ENCODE results near the gene INSYN2B. TPM values are rescaled to one million over a fixed set of nuclear protein-coding genes. Genes with fewer than 3 reads are reported as not detected.
A peak's percentile ranks its signal among the peaks of the same experiment; 100 is the strongest.

The INSYN2B gene
- total and polyA plus RNA-seq, 4 donors = 0.10 to 0.63 (median 0.12) TPM; not detected in 1

- H3K4me3 ChIP-seq = no peak overlapping the region
- 53 to 62% methylated on average over 8 of the region's 8 CpGs for WGBS, 2 donors
- TF ChIP-seq CTCF (IDR thresholded peaks at IDR 0.05; ENCODE audit: control extremely low read depth, extremely low read depth) = no peak
- no peaks in the 10 kb centered on the region for H3K36me3 ChIP-seq (ENCODE audit: control insufficient read depth in 4 of 4, insufficient read depth in 4 of 4, low read length in 4 of 4)
- peaks cover 0 to 9% (median 3%) of the 10 kb centered on the region in 5 donors for H3K4me1 ChIP-seq (ENCODE audit: control insufficient read depth in 5 of 5, insufficient read depth in 5 of 5, low read length in 5 of 5)
- ATAC-seq (ENCODE audit: insufficient read depth, low FRiP score) (no peak), DNase-seq (peak in 2 of 3 donors; percentile 48 to 57)
- no peak overlapping the region for H3K9ac ChIP-seq (ENCODE audit: insufficient read depth in 1 of 2, low read length in 2 of 2)
- peaks cover 0 to 1% (median 0%) of the 10 kb centered on the region in 4 donors for H3K9me3 ChIP-seq (ENCODE audit: control insufficient read depth in 4 of 4, insufficient read depth in 3 of 4, low read length in 3 of 4)
- no peak overlapping the region for H3K27ac ChIP-seq (ENCODE audit: low read depth in 1 of 2, low read length in 1 of 2)
- no peaks in the 10 kb centered on the region for H3K27me3 ChIP-seq (ENCODE audit: control insufficient read depth in 3 of 3, insufficient read depth in 3 of 3, low read length in 2 of 3)
These were observed 9.2 kb downstream of the INSYN2B start for GRCh38 chr5:169970911-169971765.

GRCh38 chr5:169970339-169970738, 10.0 kb downstream of the INSYN2B start:
- ATAC-seq (ENCODE audit: insufficient read depth, low FRiP score) (no peak), DNase-seq (no peak)
- Histone ChIP-seq H3K4me3 (no peak overlapping the region), H3K36me3 (ENCODE audit: control insufficient read depth in 4 of 4, insufficient read depth in 4 of 4, low read length in 4 of 4) (no peaks in the 10 kb centered on the region), H3K9me3 (ENCODE audit: control insufficient read depth in 4 of 4, insufficient read depth in 3 of 4, low read length in 3 of 4) (peaks cover 0 to 1% (median 0%) of the 10 kb centered on the region in 4 donors), H3K27ac (ENCODE audit: low read depth in 1 of 2, low read length in 1 of 2) (no peak overlapping the region), H3K27me3 (ENCODE audit: control insufficient read depth in 3 of 3, insufficient read depth in 3 of 3, low read length in 2 of 3) (no peaks in the 10 kb centered on the region), H3K4me1 (ENCODE audit: control insufficient read depth in 5 of 5, insufficient read depth in 5 of 5, low read length in 5 of 5) (peaks cover 0 to 9% (median 3%) of the 10 kb centered on the region in 5 donors), H3K9ac (ENCODE audit: insufficient read depth in 1 of 2, low read length in 2 of 2) (no peak overlapping the region)
- no peak for TF ChIP-seq CTCF (IDR thresholded peaks at IDR 0.05; ENCODE audit: control extremely low read depth, extremely low read depth)

GRCh38 chr5:169964246-169964645, 16.0 kb downstream of the INSYN2B start:
- Histone ChIP-seq H3K27me3 (ENCODE audit: control insufficient read depth in 3 of 3, insufficient read depth in 3 of 3, low read length in 2 of 3) (no peaks in the 10 kb centered on the region), H3K4me1 (ENCODE audit: control insufficient read depth in 5 of 5, insufficient read depth in 5 of 5, low read length in 5 of 5) (no peaks in the 10 kb centered on the region), H3K27ac (ENCODE audit: low read depth in 1 of 2, low read length in 1 of 2) (no peak overlapping the region), H3K9me3 (ENCODE audit: control insufficient read depth in 4 of 4, insufficient read depth in 3 of 4, low read length in 3 of 4) (no peaks in the 10 kb centered on the region), H3K9ac (ENCODE audit: insufficient read depth in 1 of 2, low read length in 2 of 2) (no peak overlapping the region), H3K4me3 (no peak overlapping the region), H3K36me3 (ENCODE audit: control insufficient read depth in 4 of 4, insufficient read depth in 4 of 4, low read length in 4 of 4) (no peaks in the 10 kb centered on the region)
- ATAC-seq (ENCODE audit: insufficient read depth, low FRiP score) (no peak), DNase-seq (no peak)
- TF ChIP-seq CTCF (IDR thresholded peaks at IDR 0.05; ENCODE audit: control extremely low read depth, extremely low read depth) = no peak
- 73 to 90% methylated on average over 5 of the region's 5 CpGs for WGBS, 2 donors
